ACC112 (cell line): Measurements from ENCODE around the gene CNTN1.

Experiments
- H2AFZ ChIP-seq: fragments of 200-600 bp; sonication (generic); one replicate; pipeline ENCODE4 v1.6.0; 2017; ENCODE audit warnings: antibody characterized with exemption, low read length; ENCODE audit not compliant: unreplicated experiment
- H3K27ac ChIP-seq: fragments of 200-600 bp; sonication (generic); 2 replicates; pipeline ENCODE4 v1.5.1; 2014; ENCODE audit warnings: low read depth, mild to moderate bottlenecking, antibody characterized with exemption, low read length, moderate library complexity
- H3K27me3 ChIP-seq: fragments of 200-600 bp; sonication (generic); 2 replicates; pipeline ENCODE4 v1.6.1; 2014; ENCODE audit warnings: mild to moderate bottlenecking, antibody characterized with exemption, low read length, moderate library complexity, mixed read lengths; ENCODE audit not compliant: insufficient read depth
- H3K36me3 ChIP-seq: fragments of 200-600 bp; sonication (generic); 2 replicates; pipeline ENCODE4 v1.6.1; 2016; ENCODE audit warnings: mild to moderate bottlenecking, antibody characterized with exemption, low read length, moderate library complexity, mixed read lengths; ENCODE audit not compliant: insufficient read depth
- H3K4me1 ChIP-seq: fragments of 200-600 bp; sonication (generic); one replicate; pipeline ENCODE4 v1.6.1; 2016; ENCODE audit warnings: low read length, mixed read lengths; ENCODE audit not compliant: insufficient read depth, unreplicated experiment, control insufficient read depth
- H3K4me3 ChIP-seq: fragments of 200-600 bp; sonication (generic); 2 replicates; pipeline ENCODE4 v1.5.1; 2014; ENCODE audit warnings: mild to moderate bottlenecking, low read depth, low read length
- H3K79me2 ChIP-seq: fragments of 200-600 bp; sonication (generic); one replicate; pipeline ENCODE4 v1.6.0; 2016; ENCODE audit warnings: low read length; ENCODE audit not compliant: control insufficient read depth, unreplicated experiment, insufficient read depth

CNTN1 gene

GRCh38 chr12:41092115-41092514, 399.9 kb downstream of the CNTN1 start:
- H3K27ac ChIP-seq = no peak overlapping the region
- H3K36me3 ChIP-seq = no peaks in the 10 kb centered on the region
- H3K27me3 ChIP-seq = no peaks in the 10 kb centered on the region
- no peak overlapping the region for H3K4me3 ChIP-seq
- H2AFZ ChIP-seq = no peak overlapping the region
- no peaks in the 10 kb centered on the region for H3K79me2 ChIP-seq
- no peaks in the 10 kb centered on the region for H3K4me1 ChIP-seq

GRCh38 chr12:41096797-41097196, 404.6 kb downstream of the CNTN1 start:
- H3K36me3 ChIP-seq = no peaks in the 10 kb centered on the region
- no peaks in the 10 kb centered on the region for H3K27me3 ChIP-seq
- H3K27ac ChIP-seq = no peak overlapping the region
- no peaks in the 10 kb centered on the region for H3K4me1 ChIP-seq
- H3K79me2 ChIP-seq = no peaks in the 10 kb centered on the region
- H3K4me3 ChIP-seq = no peak overlapping the region
- H2AFZ ChIP-seq = no peak overlapping the region

DNA sequence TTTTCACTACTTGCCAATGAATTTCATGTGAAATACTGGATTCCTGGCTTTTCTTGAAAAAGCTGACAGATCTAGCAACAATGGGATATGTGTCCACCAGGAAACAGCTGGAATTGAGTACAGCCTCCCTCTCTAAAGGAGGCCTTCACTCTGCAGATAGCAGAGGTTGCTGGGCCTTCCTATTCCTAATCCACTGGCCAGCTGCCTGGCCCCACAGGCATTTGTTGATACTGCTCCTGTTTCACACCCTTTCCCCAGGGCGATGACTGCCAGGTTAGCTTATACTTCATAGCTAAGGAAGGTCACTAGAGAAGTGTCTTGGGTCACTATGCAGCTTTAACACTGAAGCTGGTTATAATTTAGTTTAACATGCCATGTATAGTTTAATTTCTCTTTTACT, 408.3 kb downstream of the CNTN1 start:
- Histone ChIP-seq H3K36me3 (no peaks in the 10 kb centered on the region), H3K27me3 (no peaks in the 10 kb centered on the region), H3K27ac (no peak overlapping the region), H3K4me3 (no peak overlapping the region), H2AFZ (no peak overlapping the region), H3K79me2 (no peaks in the 10 kb centered on the region), H3K4me1 (no peaks in the 10 kb centered on the region)

- no peaks in the 10 kb centered on the region for H3K79me2 ChIP-seq
- H3K27ac ChIP-seq = no peak overlapping the region
- no peaks in the 10 kb centered on the region for H3K36me3 ChIP-seq
- no peaks in the 10 kb centered on the region for H3K27me3 ChIP-seq
- H3K4me1 ChIP-seq = no peaks in the 10 kb centered on the region
- H3K4me3 ChIP-seq = no peak overlapping the region
- no peak overlapping the region for H2AFZ ChIP-seq
These were observed 409.6 kb downstream of the CNTN1 start for GRCh38 chr12:41101806-41102205.

DNA sequence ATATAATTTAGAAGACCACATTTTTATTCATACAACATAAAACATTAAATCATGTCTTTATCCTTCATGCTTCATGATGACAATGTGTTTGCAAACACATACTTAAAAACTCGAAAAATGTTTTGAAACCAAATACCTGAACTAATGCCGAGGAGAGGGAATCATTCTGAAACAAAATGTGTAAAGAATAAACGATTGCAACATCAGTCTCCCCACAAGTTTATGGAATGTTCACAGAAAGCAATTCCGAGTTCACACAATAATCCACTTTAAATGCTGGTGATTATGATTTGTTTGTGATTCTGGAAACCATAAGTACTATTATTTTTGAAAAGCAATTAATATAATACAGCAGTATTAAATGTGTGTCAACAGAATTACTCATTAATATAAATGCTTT, 411.4 kb downstream of the CNTN1 start:
- no peak overlapping the region for H3K27ac ChIP-seq
- H3K4me3 ChIP-seq = no peak overlapping the region
- no peaks in the 10 kb centered on the region for H3K4me1 ChIP-seq
- no peaks in the 10 kb centered on the region for H3K36me3 ChIP-seq
- no peak overlapping the region for H2AFZ ChIP-seq
- no peaks in the 10 kb centered on the region for H3K27me3 ChIP-seq
- no peaks in the 10 kb centered on the region for H3K79me2 ChIP-seq

GRCh38 chr12:41106315-41106714, 414.1 kb downstream of the CNTN1 start:
- Histone ChIP-seq H3K27me3 (no peaks in the 10 kb centered on the region), H3K4me1 (no peaks in the 10 kb centered on the region), H3K27ac (no peak overlapping the region), H3K79me2 (no peaks in the 10 kb centered on the region), H3K36me3 (no peaks in the 10 kb centered on the region), H2AFZ (no peak overlapping the region), H3K4me3 (no peak overlapping the region)

DNA sequence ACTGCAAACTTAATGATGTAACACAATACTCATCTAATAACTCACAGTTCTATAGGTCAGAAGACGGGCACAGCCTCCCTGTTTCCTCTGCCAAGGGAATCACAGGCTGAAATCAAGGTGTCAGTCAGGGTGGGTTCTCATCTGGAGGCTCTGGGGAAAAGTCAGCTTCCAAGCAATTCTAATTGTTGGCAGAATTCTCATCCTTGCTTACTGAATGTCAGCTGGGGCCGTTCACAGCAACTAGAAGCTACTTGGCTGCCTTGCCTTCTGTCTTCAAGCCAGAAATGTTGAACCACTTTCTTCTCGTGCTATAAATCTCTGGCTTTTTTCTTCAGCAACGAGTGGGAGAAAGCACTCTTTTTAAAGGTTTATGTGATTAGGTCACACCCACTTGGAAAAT, 415.8 kb downstream of the CNTN1 start:
- Histone ChIP-seq H2AFZ (no peak overlapping the region), H3K36me3 (no peaks in the 10 kb centered on the region), H3K4me1 (no peaks in the 10 kb centered on the region), H3K4me3 (no peak overlapping the region), H3K79me2 (no peaks in the 10 kb centered on the region), H3K27me3 (no peaks in the 10 kb centered on the region), H3K27ac (no peak overlapping the region)

- no peaks in the 10 kb centered on the region for H3K79me2 ChIP-seq
- H3K4me3 ChIP-seq = no peak overlapping the region
- no peak overlapping the region for H2AFZ ChIP-seq
- H3K4me1 ChIP-seq = no peaks in the 10 kb centered on the region
- no peak overlapping the region for H3K27ac ChIP-seq
- no peaks in the 10 kb centered on the region for H3K27me3 ChIP-seq
- no peaks in the 10 kb centered on the region for H3K36me3 ChIP-seq
These were observed 420.7 kb downstream of the CNTN1 start for GRCh38 chr12:41112903-41113302.

DNA sequence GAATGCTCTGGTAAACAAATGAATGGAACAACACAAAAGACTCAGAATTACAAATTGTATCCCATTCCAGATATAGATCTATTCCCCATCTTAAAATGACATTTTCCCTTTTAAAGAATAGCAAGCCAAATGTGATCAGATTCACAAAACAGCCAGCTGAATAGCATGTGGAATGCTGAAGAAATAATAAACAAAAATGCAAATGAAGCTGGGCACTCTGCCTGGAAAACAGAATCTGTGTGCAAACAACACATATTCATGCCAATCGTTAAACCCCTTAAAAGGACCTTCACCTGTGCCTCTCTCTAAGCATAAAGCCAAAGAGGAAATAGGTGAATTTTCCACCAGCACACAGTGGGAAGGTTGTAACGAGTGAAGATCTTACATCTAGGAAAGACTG, 428.0 kb downstream of the CNTN1 start:
- Histone ChIP-seq H3K4me1 (no peaks in the 10 kb centered on the region), H3K27ac (no peak overlapping the region), H3K79me2 (no peaks in the 10 kb centered on the region), H3K4me3 (no peak overlapping the region), H2AFZ (no peak overlapping the region), H3K27me3 (no peaks in the 10 kb centered on the region), H3K36me3 (no peaks in the 10 kb centered on the region)

DNA sequence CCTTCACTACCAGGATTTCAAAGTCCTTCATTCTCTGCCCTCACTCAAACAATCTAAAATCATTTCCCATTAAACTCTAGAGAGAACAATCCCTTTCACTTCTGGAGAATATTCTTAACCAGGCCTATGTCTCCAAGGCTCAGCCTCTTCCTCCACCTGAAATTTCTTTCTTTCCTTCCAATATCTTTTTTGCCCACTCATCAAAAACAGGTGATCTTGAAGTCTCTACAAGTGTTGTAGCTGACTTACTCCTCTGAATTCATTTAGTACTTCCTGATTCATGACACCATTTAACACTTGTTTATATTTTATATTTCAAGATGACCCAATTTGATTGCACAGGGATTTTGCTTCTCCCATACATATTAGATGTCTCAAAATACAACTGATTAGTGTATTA, 429.1 kb downstream of the CNTN1 start:
- H3K4me3 ChIP-seq = no peak overlapping the region
- H2AFZ ChIP-seq = no peak overlapping the region
- H3K27ac ChIP-seq = no peak overlapping the region
- H3K36me3 ChIP-seq = no peaks in the 10 kb centered on the region
- no peaks in the 10 kb centered on the region for H3K79me2 ChIP-seq
- no peaks in the 10 kb centered on the region for H3K27me3 ChIP-seq
- no peaks in the 10 kb centered on the region for H3K4me1 ChIP-seq
